ENCODE data around the gene CAMK1D. TPM values are rescaled to one million over a fixed set of nuclear protein-coding genes. Genes with fewer than 3 reads are reported as not detected.

The CAMK1D gene
- total and polyA plus RNA-seq, 8 donors, result 4.4 to 10.8 (median 4.8) TPM

DNA sequence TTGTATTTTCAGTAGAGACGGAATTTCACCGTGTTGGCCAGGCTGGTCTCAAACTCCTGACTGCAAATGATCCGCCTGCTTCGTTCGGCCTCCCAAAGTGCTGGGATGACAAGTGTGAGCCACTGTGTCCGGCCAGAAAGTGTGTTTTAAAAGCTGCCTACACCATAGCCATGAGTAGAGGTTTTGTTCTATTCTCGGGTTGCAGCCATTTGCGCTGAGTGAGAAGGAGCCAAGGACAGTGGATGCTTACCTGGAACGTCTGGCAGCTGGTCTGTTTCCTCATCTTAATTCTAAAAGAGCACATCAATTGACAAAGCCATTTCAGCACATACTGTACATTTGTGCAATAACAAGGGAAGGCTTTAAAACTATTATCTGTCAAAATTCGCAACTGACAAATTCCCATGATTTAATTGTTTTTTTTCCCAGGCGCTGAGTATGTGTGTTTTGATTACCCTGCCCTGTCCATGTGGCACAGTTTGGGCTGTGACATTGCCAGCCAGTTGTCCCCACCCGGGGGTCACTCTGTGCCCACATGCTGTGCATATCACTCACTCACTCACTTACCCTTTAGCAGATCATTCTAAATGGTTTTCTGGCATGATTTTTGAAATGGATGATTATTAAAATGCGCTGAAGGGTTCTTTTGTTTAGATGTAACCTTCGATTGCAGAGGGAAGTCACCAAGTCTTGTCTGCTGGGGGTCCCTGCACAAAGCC lies 400.6 kb downstream of the CAMK1D start:
- DNase-seq (no peak), ATAC-seq (no peak)
- Histone ChIP-seq H3K27me3 (peaks cover 0 to 15% of the 10 kb centered on the region in 2 donors), H3K27ac (no peak overlapping the region), H3K4me3 (no peak overlapping the region), H3K9me3 (no peaks in the 10 kb centered on the region), H3K4me1 (no peaks in the 10 kb centered on the region), H3K36me3 (no peaks in the 10 kb centered on the region)
- TF ChIP-seq, protein P1, sequence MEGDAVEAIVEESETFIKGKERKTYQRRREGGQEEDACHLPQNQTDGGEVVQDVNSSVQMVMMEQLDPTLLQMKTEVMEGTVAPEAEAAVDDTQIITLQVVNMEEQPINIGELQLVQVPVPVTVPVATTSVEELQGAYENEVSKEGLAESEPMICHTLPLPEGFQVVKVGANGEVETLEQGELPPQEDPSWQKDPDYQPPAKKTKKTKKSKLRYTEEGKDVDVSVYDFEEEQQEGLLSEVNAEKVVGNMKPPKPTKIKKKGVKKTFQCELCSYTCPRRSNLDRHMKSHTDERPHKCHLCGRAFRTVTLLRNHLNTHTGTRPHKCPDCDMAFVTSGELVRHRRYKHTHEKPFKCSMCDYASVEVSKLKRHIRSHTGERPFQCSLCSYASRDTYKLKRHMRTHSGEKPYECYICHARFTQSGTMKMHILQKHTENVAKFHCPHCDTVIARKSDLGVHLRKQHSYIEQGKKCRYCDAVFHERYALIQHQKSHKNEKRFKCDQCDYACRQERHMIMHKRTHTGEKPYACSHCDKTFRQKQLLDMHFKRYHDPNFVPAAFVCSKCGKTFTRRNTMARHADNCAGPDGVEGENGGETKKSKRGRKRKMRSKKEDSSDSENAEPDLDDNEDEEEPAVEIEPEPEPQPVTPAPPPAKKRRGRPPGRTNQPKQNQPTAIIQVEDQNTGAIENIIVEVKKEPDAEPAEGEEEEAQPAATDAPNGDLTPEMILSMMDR (IDR thresholded peaks at IDR 0.05), result no peak
- intact Hi-C loops (cut with DNase I), result no loop called here

DNA sequence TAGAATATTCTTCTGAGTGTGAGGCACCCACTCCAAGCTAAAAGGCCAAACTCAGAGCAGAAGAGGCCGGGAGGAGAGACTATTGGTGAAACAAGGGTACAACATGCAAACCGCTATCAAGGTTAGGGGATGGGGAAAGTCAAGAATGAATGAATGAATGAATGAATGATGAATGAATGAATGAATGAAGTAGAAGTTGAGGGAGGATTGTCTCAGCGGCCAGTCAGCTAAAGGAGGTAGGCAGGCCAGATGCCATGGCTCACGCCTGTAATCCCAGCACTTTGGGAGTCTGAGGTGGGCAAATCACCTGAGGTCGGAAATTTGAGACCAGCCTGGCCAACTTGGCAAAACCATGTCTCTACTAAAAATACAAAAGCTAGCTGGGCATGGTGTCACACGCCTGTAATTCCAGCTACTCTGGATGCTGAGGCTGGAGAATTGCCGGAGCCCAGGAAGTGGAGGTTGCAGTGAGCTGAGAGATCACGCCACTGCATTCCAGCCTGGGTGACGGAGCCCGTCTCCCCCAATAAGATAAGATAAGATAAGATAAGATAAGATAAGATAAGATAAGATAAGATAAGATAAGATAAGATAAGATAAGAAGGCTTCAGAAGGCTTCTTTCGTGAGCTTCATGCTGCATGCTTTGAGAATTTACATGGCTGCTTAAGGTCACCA lies 401.3 kb downstream of the CAMK1D start:
- Histone ChIP-seq H3K4me1 (no peaks in the 10 kb centered on the region), H3K9me3 (no peaks in the 10 kb centered on the region), H3K27me3 (peaks cover 0 to 15% of the 10 kb centered on the region in 2 donors), H3K36me3 (no peaks in the 10 kb centered on the region), H3K4me3 (no peak overlapping the region), H3K27ac (no peak overlapping the region)
- TF ChIP-seq, protein P1 (IDR thresholded peaks at IDR 0.05), result no peak
- no peak for DNase-seq
- no peak for ATAC-seq
- intact Hi-C loops (cut with DNase I), result no loop called here

DNA sequence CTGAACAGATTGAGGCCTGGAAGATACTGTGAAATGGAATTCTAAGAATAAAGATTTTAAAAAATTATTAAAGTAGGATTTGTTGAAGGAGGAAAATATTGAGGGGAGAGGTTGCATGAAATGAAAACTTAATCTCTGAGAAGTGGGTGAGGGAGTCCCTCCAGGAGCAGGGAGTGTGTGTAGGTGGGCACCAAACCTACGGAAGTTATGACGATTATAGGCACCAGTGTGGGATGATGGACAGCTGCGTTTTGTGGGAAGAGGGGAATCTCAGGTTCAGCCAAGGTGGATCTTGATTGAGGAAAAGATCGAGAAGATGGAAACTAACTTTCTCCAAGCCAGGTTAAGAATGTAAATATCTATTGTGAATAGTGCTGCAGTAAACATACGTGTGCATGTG lies 405.7 kb downstream of the CAMK1D start:
- Histone ChIP-seq H3K9me3 (no peaks in the 10 kb centered on the region), H3K27me3 (no peaks in the 10 kb centered on the region), H3K27ac (no peak overlapping the region), H3K4me3 (no peak overlapping the region), H3K36me3 (no peaks in the 10 kb centered on the region), H3K4me1 (no peaks in the 10 kb centered on the region)
- intact Hi-C loops (cut with DNase I), result no loop called here
- no peak for DNase-seq
- TF ChIP-seq, protein P1 (IDR thresholded peaks at IDR 0.05), result no peak
- ATAC-seq, result no peak

DNA sequence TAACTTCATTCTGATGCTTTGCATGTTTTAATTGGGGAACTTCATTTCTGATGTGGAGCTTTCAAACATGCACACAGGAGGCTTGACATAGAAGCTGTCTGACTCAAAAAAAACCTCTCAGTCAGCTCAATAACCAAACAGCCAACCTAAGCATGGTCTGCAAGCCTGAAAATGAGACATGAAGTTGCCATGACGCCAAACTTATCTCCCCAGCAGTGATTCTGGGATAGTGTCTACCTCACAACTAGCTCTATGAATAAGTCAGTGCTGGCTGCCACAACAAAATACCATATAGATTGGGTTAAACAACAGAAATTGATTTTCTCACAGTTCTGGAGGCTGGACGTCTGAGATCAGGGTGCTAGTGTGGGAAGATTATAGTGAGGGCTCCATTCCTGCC lies 408.0 kb downstream of the CAMK1D start:
- H3K4me1 ChIP-seq, result no peaks in the 10 kb centered on the region
- TF ChIP-seq, protein P1 (IDR thresholded peaks at IDR 0.05), result no peak
- no peaks in the 10 kb centered on the region for H3K27me3 ChIP-seq
- intact Hi-C loops (cut with DNase I), result no loop called here
- ATAC-seq, result no peak
- DNase-seq, result no peak
- H3K27ac ChIP-seq, result no peak overlapping the region
- H3K9me3 ChIP-seq, result no peaks in the 10 kb centered on the region
- H3K4me3 ChIP-seq, result no peak overlapping the region
- no peaks in the 10 kb centered on the region for H3K36me3 ChIP-seq

DNA sequence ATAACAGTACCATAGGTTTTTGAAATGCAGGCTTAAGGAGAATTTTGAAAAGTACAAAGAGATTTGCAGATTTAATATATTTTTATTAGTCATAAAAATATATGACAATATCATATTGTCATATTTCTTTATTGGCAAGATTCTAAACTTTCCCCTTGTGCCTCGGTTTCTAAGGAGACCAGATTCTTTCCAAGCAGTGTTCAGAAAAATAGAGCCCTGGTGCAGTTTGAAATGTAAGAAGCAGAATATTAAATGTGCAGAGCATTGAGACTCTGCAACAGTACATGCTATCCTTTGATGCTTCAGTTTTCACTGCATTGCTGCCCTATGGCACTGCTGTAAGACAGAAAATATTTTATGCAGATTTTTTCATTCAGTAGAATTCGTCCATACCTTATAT lies 408.9 kb downstream of the CAMK1D start:
- DNase-seq (no peak), ATAC-seq (no peak)
- Histone ChIP-seq H3K4me3 (no peak overlapping the region), H3K36me3 (no peaks in the 10 kb centered on the region), H3K27me3 (no peaks in the 10 kb centered on the region), H3K4me1 (no peaks in the 10 kb centered on the region), H3K27ac (no peak overlapping the region), H3K9me3 (no peaks in the 10 kb centered on the region)
- intact Hi-C loops (cut with DNase I), result no loop called here
- TF ChIP-seq, protein P1 (IDR thresholded peaks at IDR 0.05), result no peak

Data from left lung (tissue), 10 donors.